Testis (tissue), 2 donors: ENCODE data around the gene SMC1B.

Source experiments
- CTCF ChIP-seq, 3 experiments: fragments of 450-650 bp in 2 of 3; fragments of 200-600 bp in 1 of 3; sonication (generic) in 1 of 3; IDR thresholded peaks; one replicate each; pipeline ENCODE4 v1.5.1; 2016 to 2019; ENCODE audit warnings: antibody characterized with exemption in 3 of 3, mild to moderate bottlenecking in 2 of 3, moderate library complexity in 1 of 3
- POLR2A ChIP-seq: fragments of 450-650 bp; IDR thresholded peaks from one replicate; pipeline ENCODE4 v1.6.1; 2017; ENCODE audit warnings: antibody characterized with exemption, mild to moderate bottlenecking, moderate library complexity

- TF ChIP-seq CTCF (IDR thresholded peaks at IDR 0.05): no peak
- TF ChIP-seq POLR2A: no peak
Measured at GRCh38 chr22:45376703-45377102, 36.7 kb downstream of the SMC1B start.
